ENCODE results near the gene PIP4P1.
"Not testable (repeated sequence)": the region's sequence is repeated elsewhere in the genome, so short reads cannot be mapped to it uniquely, and the experiment has no call there.

The PIP4P1 gene

GRCh38 chr14:20461225-20462141, at the start of gene PIP4P1:
Gene PIP4P1 (minus strand): TSS chr14:20461434. CDS start chr14:20461325, 109 bp downstream.
- DNase-seq (ENCODE audit: low read depth, low spot score): peak; percentile 100

DNA sequence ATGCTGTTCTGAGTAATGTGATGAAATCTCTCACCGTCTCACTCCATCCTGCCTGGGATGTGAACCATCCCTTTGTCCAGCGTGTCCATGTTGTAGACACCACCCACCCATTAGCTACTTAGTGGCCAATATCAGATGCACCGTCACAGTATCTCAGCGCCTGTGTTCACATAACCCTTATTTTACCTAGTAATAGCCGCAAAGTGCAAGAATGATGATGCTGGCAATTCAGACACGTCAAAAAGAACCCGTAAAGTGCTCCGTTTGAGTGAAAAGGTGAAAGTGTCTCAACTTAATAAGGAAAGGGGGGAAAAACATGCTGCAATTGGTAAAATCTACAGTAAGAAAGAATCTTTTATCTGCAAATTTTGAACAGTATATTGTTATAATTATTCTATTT, 47.1 kb upstream of the PIP4P1 start:
- DNase-seq (ENCODE audit: low read depth, low spot score): no peak

GRCh38 chr14:20507537-20507936, 46.3 kb upstream of the PIP4P1 start:
- DNase-seq (ENCODE audit: low read depth, low spot score): not testable (repeated sequence)

DNA sequence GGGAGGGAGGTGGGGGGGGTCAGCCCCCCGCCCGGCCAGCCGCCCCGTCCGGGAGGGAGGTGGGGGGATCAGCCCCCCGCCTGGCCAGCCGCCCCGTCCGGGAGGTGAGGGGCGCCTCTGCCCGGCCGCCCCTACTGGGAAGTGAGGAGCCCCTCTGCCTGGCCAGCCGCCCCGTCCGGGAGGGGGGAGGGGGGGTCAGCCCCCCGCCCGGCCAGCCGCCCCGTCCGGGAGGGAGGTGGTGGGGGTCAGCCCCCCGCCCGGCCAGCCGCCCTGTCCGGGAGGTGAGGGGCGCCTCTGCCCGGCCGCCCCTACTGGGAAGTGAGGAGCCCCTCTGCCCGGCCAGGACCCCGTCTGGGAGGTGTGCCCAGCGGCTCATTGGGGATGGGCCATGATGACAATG, 45.5 kb upstream of the PIP4P1 start:
- not testable (repeated sequence) for DNase-seq (ENCODE audit: low read depth, low spot score)

DNA sequence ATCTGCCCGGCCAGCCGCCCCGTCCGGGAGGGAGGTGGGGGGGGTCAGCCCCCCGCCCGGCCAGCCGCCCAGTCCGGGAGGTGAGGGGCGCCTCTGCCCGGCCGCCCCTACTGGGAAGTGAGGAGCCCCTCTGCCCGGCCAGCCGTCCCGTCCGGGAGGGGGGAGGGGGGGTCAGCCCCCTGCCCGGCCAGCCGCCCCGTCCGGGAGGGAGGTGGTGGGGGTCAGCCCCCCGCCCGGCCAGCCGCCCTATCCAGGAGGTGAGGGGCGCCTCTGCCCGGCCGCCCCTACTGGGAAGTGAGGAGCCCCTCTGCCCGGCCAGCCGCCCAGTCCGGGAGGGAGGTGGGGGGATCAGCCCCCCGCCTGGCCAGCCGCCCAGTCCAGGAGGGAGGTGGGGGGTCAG, 45.0 kb upstream of the PIP4P1 start:
- DNase-seq (ENCODE audit: low read depth, low spot score): not testable (repeated sequence)

- DNase-seq (ENCODE audit: low read depth, low spot score): no peak
These were observed 42.7 kb upstream of the PIP4P1 start for GRCh38 chr14:20503898-20504297.

GRCh38 chr14:20501346-20501745, 40.1 kb upstream of the PIP4P1 start:
- DNase-seq (ENCODE audit: low read depth, low spot score): no peak

DNA sequence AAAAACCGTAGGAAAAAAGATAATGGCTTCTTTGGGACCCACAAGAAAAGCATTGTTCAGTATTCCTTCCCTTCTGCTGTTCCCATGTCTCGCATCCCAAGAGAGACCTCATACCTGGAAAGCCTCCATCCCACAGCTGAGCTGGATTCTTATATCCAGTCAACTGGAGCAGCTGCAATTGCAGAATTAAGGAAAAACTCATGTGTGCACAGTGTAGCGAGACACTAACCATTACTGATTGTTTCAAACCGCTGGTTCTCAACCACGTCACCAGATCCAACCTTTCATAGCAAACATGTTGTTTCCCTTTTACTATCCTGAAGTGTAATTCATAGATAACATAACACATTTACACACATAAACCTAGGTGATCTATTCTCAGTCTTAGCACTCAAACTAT, 38.6 kb upstream of the PIP4P1 start:
- DNase-seq (ENCODE audit: low read depth, low spot score): no peak

DNA sequence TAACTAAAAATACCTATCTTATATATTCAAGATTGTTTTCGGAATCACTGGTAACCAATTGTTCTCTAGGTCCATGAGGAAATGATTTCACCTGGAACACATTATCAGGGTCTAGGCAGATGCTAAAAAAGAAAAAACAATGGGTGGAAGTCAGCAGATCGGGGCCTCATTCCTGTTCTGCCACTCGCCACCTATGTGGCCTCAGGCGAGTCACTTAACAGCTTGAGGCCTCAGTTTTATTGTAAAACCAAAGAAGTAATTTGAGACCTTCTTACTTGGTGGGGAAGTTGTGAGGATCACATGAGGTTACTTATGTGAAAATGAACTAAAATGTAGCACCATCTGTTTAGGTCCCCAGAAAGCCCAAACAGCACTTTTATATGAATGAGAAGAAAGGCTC, 37.9 kb upstream of the PIP4P1 start:
- DNase-seq (ENCODE audit: low read depth, low spot score): no peak

GRCh38 chr14:20498622-20499021, 37.4 kb upstream of the PIP4P1 start:
- no peak for DNase-seq (ENCODE audit: low read depth, low spot score)

DNA sequence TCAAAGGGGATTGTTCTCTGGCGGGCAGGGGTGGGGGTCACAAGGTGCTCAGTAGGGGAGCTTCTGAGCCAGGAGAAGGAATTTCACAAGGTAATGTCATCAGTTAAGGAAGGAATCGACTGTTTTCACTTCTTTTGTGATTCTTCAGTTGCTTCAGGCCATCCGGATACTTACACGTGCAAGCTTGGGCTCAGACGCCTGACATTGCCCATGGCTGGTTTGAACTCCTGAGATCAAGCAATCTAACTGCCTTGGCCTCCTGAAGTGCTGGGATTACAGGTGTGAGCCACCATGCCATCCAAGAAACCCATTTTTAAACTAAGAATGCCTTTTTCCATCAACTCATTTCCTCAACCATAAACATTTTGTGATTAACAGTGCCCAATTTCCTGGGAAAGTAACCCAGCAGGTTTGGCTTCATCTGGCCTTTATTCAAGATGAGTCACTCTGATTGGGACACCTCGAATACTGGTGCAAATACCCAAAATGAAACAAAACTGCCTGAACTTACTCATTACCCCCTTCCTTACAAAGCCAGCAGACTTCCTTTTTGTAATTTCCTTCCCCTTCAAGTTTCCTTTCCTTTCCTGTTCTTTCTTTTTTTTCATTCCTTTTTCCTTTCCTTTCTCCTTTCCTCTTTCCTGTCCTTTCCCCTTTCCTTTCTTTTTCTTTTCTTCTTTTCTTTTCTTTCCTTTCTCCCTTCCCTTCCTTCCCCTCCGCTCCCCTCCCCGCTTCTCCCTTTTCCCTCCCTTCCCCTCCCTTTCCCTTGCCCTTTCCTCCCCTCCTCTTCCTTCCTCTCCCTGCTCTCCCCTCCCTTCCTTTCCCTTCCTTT, 33.9 kb upstream of the PIP4P1 start:
- no peak for DNase-seq (ENCODE audit: low read depth, low spot score)

- DNase-seq (ENCODE audit: low read depth, low spot score): no peak
These were observed 32.4 kb upstream of the PIP4P1 start for GRCh38 chr14:20493634-20494033.

GRCh38 chr14:20492486-20492885, 31.3 kb upstream of the PIP4P1 start:
- no peak for DNase-seq (ENCODE audit: low read depth, low spot score)

- DNase-seq (ENCODE audit: low read depth, low spot score): no peak
These were observed 29.3 kb upstream of the PIP4P1 start for GRCh38 chr14:20490563-20490962.

- no peak for DNase-seq (ENCODE audit: low read depth, low spot score)
These were observed 28.1 kb upstream of the PIP4P1 start for GRCh38 chr14:20489093-20489994.

DNA sequence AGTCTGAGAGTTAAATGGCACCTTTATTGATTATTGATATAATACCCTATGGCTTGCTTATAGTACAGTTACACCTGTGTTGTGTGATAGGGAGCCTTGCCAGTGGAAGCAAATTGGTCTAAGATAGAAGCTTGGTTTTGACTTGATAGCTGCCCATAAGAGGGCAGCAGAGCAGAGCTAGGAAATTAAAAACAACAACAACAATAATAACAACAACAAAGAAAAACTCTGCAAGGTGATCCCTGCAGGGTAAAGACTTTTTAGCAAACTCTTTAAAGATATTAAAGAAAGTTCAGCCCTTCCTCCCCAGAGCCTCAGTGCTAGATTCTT, 26.1 kb upstream of the PIP4P1 start:
- no peak for DNase-seq (ENCODE audit: low read depth, low spot score)

GRCh38 chr14:20486684-20487395, 25.6 kb upstream of the PIP4P1 start:
- no peak for DNase-seq (ENCODE audit: low read depth, low spot score)

- DNase-seq (ENCODE audit: low read depth, low spot score): no peak
These were observed 24.7 kb upstream of the PIP4P1 start for GRCh38 chr14:20485900-20486299.

DNA sequence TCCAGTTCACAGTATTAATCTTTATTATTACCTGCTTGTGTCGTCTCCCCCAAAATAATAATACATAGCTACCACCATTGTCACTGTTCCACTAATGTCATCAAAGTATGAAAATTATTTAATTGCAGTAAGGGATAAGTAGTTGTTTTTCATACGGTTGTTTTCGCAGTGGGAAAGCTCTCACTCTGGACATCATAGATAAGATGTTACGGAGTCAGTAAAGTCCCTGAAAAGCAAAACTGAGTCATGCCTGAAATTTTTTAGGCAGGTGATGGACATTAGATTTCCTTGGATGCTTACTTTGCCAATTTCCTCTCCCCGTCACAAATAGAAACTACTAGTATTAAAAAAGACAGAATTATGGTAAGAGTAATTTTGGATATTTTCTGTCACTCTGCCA, 21.1 kb upstream of the PIP4P1 start:
- DNase-seq (ENCODE audit: low read depth, low spot score): no peak

- DNase-seq (ENCODE audit: low read depth, low spot score): no peak
These were observed 17.7 kb upstream of the PIP4P1 start for GRCh38 chr14:20478894-20479293.

Measured in iPS DF 19.7 (cell line).